Stimulated activated CD4-positive, alpha-beta T cell treated with anti-CD3 and anti-CD28 coated beads, TNF-alpha, amount 100 ng/mL, for 48 hours (primary cell): ENCODE results near the gene ADAT3.
"Not testable (repeated sequence)": the region's sequence is repeated elsewhere in the genome, so short reads cannot be mapped to it uniquely, and the experiment has no call there.

Experiments used
- DNase-seq, 3 donors: peaks; one replicate each; pipeline ENCODE4 v3.0.0-alpha.2; 2020; ENCODE audit warnings: low read depth in 3 of 3

Gene ADAT3

GRCh38 chr19:1866693-1867348 lies 38.4 kb upstream of the ADAT3 start:
- DNase-seq: no peak

- DNase-seq: no peak
These were observed 37.9 kb upstream of the ADAT3 start for GRCh38 chr19:1867349-1867724.

GRCh38 chr19:1868971-1869370 lies 36.2 kb upstream of the ADAT3 start:
- DNase-seq: no peak

- DNase-seq: no peak
These were observed 34.0 kb upstream of the ADAT3 start for GRCh38 chr19:1871140-1871597.

- DNase-seq: no peak
These were observed 33.6 kb upstream of the ADAT3 start for GRCh38 chr19:1871630-1872029.

GRCh38 chr19:1872807-1873523 lies 32.2 kb upstream of the ADAT3 start:
- no peak for DNase-seq

GRCh38 chr19:1873524-1874473 lies 31.4 kb upstream of the ADAT3 start:
- DNase-seq: no peak

GRCh38 chr19:1874554-1875185 lies 30.5 kb upstream of the ADAT3 start:
- no peak for DNase-seq

- DNase-seq: not testable (repeated sequence)
These were observed 29.9 kb upstream of the ADAT3 start for GRCh38 chr19:1875265-1875645.

- DNase-seq: peak; percentile 76 to 89 (median 78)
These were observed 29.3 kb upstream of the ADAT3 start for GRCh38 chr19:1875646-1876495.

- not testable (repeated sequence) for DNase-seq
These were observed 28.5 kb upstream of the ADAT3 start for GRCh38 chr19:1876496-1877279.

- DNase-seq: not testable (repeated sequence)
These were observed 27.9 kb upstream of the ADAT3 start for GRCh38 chr19:1877280-1877660.

- DNase-seq: not testable (repeated sequence)
These were observed 26.6 kb upstream of the ADAT3 start for GRCh38 chr19:1878583-1878982.

GRCh38 chr19:1879982-1880381 lies 25.2 kb upstream of the ADAT3 start:
- not testable (repeated sequence) for DNase-seq

- DNase-seq: no peak
These were observed 24.4 kb upstream of the ADAT3 start for GRCh38 chr19:1880611-1881392.

GRCh38 chr19:1881393-1882088 lies 23.7 kb upstream of the ADAT3 start:
- DNase-seq: not testable (repeated sequence)

- DNase-seq: peak in 2 of 3 donors; percentile 43 to 65
These were observed 23.0 kb upstream of the ADAT3 start for GRCh38 chr19:1882089-1882785.
